K562 (cell line): ENCODE data around the gene P2RX1. TPM values are rescaled to one million over a fixed set of nuclear protein-coding genes. Genes with fewer than 3 reads are reported as not detected.

Experiments
- ATAC-seq: fragments of 200-7000 bp; cut with Tn5 transposase; 3 replicates; pipeline ENCODE4 v1.9.1; 2020; ENCODE audit warnings: moderate library complexity
- BruUV-seq: library from RNA; stranded (reverse); fragments of 400-500 nt; replicated peaks from 2 replicates; lab custom pipeline; 2021; lab: Mats Ljungman, UMichigan
- CTCF ChIA-PET: fragments of 300-600 bp; formaldehyde crosslinking; extraction: SDS; loops from one replicate; lab custom pipeline; 2021; ENCODE audit warnings: low intra/inter-chr PET ratio; lab: Yijun Ruan, JAX
- POLR2A ChIA-PET: fragments of 300-600, 350-650 bp; sonication (Branson Sonifier 250); formaldehyde crosslinking; extraction: SDS; loops from one replicate; lab custom pipeline; 2021; ENCODE audit warnings: antibody characterized with exemption, inconsistent platforms; lab: Yijun Ruan, JAX
- DNase-seq, 4 experiments: peaks; one replicate each; pipeline versions ENCODE4 v3.0.0 to v3.0.0-alpha.2; 2011 to 2018; ENCODE audit warnings: low spot score in 3 of 4, mixed read lengths in 3 of 4; ENCODE audit errors: extremely low read depth in 1 of 4
- FAIRE-seq: peaks from 2 replicates; lab custom pipeline; 2011; peaks lifted over from hg19 to GRCh38; lab: Jason Lieb, UNC
- H2AFZ ChIP-seq: 2 replicates; pipeline ENCODE4 v1.6.0; 2011; ENCODE audit warnings: low read depth, low read length, control low read depth, inconsistent platforms
- H3K27ac ChIP-seq: fragments of 200-600 bp; 3 replicates; pipeline ENCODE4 v1.8.0; 2011; ENCODE audit warnings: low read depth, mild to moderate bottlenecking, control low read depth, inconsistent platforms, low read length, moderate library complexity, mixed read lengths; ENCODE audit errors: extremely low read depth
- H3K27me3 ChIP-seq, 2 experiments: fragments of 300-600 bp in 1 of 2; 2 replicates in 1 of 2; 3 replicates in 1 of 2; pipeline versions ENCODE4 v1.6.0 to v1.8.0; 2011; ENCODE audit warnings: inconsistent platforms in 2 of 2, low read length in 2 of 2, mild to moderate bottlenecking in 1 of 2, mixed read lengths in 1 of 2, moderate library complexity in 1 of 2; ENCODE audit not compliant: control insufficient read depth in 2 of 2, insufficient read depth in 2 of 2
- H3K36me3 ChIP-seq: fragments of 300-600 bp; 3 replicates; pipeline ENCODE4 v1.8.0; 2011; ENCODE audit warnings: mild to moderate bottlenecking, low read length, inconsistent platforms; ENCODE audit not compliant: control insufficient read depth, insufficient read depth
- H3K4me1 ChIP-seq, 2 experiments: fragments of 200-600 bp in 1 of 2; replicated peaks in 1 of 2; 2 replicates in 1 of 2; 3 replicates in 1 of 2; pipeline versions ENCODE4 v1.5.1 to v1.8.0; 2011; ENCODE audit warnings: inconsistent platforms in 2 of 2, low read length in 2 of 2, mild to moderate bottlenecking in 1 of 2, mixed read lengths in 1 of 2, moderate library complexity in 1 of 2; ENCODE audit not compliant: control insufficient read depth in 2 of 2, insufficient read depth in 2 of 2
- H3K4me2 ChIP-seq: 2 replicates; pipeline ENCODE4 v1.6.1; 2011; ENCODE audit warnings: low read length, control low read depth, inconsistent platforms, mixed read lengths; ENCODE audit not compliant: insufficient read depth
- H3K4me3 ChIP-seq: fragments of 200-600 bp; sonication (generic), shearing (Covaris generic); 2 replicates; pipeline ENCODE4 v1.5.1; 2016; ENCODE audit warnings: control low read depth, inconsistent platforms
- H3K79me2 ChIP-seq: fragments of 200-600 bp; 3 replicates; pipeline ENCODE4 v1.8.0; 2011; ENCODE audit warnings: low read length, inconsistent platforms; ENCODE audit not compliant: control insufficient read depth, insufficient read depth
- H3K9ac ChIP-seq, 2 experiments: 2 replicates each; pipeline versions ENCODE4 v1.6.0 to v1.6.1; 2011; ENCODE audit warnings: low read depth in 2 of 2, low read length in 2 of 2, control low read depth in 1 of 2, inconsistent platforms in 1 of 2, mild to moderate bottlenecking in 1 of 2, mixed read lengths in 1 of 2; ENCODE audit not compliant: insufficient read depth in 1 of 2
- H3K9me1 ChIP-seq: one replicate; pipeline ENCODE4 v1.6.0; 2011; ENCODE audit warnings: inconsistent platforms, mild to moderate bottlenecking, low read length, moderate library complexity; ENCODE audit not compliant: control insufficient read depth, insufficient read depth
- H3K9me3 ChIP-seq: replicated peaks from 2 replicates; pipeline ENCODE4 v1.5.1; 2011; ENCODE audit warnings: low read depth, low read length, inconsistent platforms; ENCODE audit not compliant: control insufficient read depth, insufficient read depth
- H4K20me1 ChIP-seq: replicated peaks from 2 replicates; pipeline ENCODE4 v1.6.1; 2011; ENCODE audit warnings: low read length, inconsistent platforms, mixed read lengths; ENCODE audit not compliant: control insufficient read depth, insufficient read depth
- ELF1 ChIP-seq: fragments of 200-800 bp; sonication (Bioruptor generic); IDR thresholded peaks from 2 replicates; pipeline ENCODE4 v1.6.1; 2016; ENCODE audit warnings: missing genetic modification characterization, missing compliant biosample characterization
- KDM5B ChIP-seq: fragments of 200-600 bp; sonication (generic); IDR thresholded peaks from 2 replicates; pipeline ENCODE4 v1.6.1; 2012; ENCODE audit warnings: low read depth, mild to moderate bottlenecking, moderate library complexity, low read length, control low read depth, inconsistent platforms; ENCODE audit not compliant: insufficient replicate concordance
- NONO ChIP-seq, 2 experiments: fragments of 200-400 bp in 1 of 2; fragments of 450-650 bp in 1 of 2; formaldehyde crosslinking in 1 of 2; IDR thresholded peaks; 2 replicates each; pipeline ENCODE4 v1.6.1; 2017; ENCODE audit warnings: low read depth in 2 of 2, mild to moderate bottlenecking in 2 of 2, moderate library complexity in 2 of 2, low read length in 1 of 2
- POLR2G ChIP-seq: fragments of 200-400 bp; formaldehyde crosslinking; IDR thresholded peaks from 2 replicates; pipeline ENCODE4 v1.6.1; 2017; ENCODE audit warnings: low read depth, mild to moderate bottlenecking, antibody characterized with exemption, low read length, moderate library complexity
- RBFOX2 ChIP-seq: fragments of 200-400 bp; formaldehyde crosslinking; IDR thresholded peaks from 2 replicates; pipeline ENCODE4 v1.6.1; 2017; ENCODE audit warnings: low read depth, mild to moderate bottlenecking, low read length, moderate library complexity
- WGBS: fragments of 100-300 bp; shearing (Covaris generic); methylation state at CpG from one replicate; pipeline ENCODE4 v1.1.6; 2016; ENCODE audit warnings: low coverage, mixed read lengths; ENCODE audit not compliant: insufficient coverage; ENCODE audit errors: missing lambda C conversion rate; 5-methylcytosine and 5-hydroxymethylcytosine counted together
- in situ Hi-C: fragments of 300-500 bp; cut with MboI; formaldehyde crosslinking; loops from 4 replicates; pipeline ENCODE4 v1.15.0; 2018; ENCODE audit warnings: inconsistent platforms, mixed read lengths
- intact Hi-C: fragments of 100-400 bp; cut with micrococcal nuclease; formaldehyde crosslinking; loops from 2 replicates; pipeline ENCODE4 v1.14.2; 2022
- polyA plus RNA-seq, 8 experiments: library from polyadenylated mRNA; depleted of rRNA in 4 of 8; stranded (reverse) in 5 of 8; unstranded in 3 of 8; fragments of >200 nt; fragmentation: Nextera tagmentation in 2 of 8; fragmentation: Illumina TruSeq in 1 of 8; extraction: Ambion mirVana in 2 of 8; extraction: Trizol in 1 of 8; gene quantifications; 2 replicates each; pipeline versions ENCODE4 v1.2.1 to v1.2.3, GENCODE V29; 2011 to 2014; ENCODE audit warnings: inconsistent platforms in 1 of 8, missing spikeins in 1 of 8
- total RNA-seq, 7 experiments: library from RNA; depleted of rRNA in 6 of 7; stranded (reverse); fragments of >200 nt in 6 of 7; fragmentation: Illumina TruSeq in 2 of 7; extraction: Trizol in 2 of 7; gene quantifications; 2 replicates each; pipeline versions ENCODE4 v1.2.1 to v1.2.3, GENCODE V29; 2011 to 2021; ENCODE audit warnings: low replicate concordance in 1 of 7

The P2RX1 gene
- total and polyA plus RNA-seq, 9 of the 15 experiments (the other 6 are each of a cell fraction or from before 2014, with no cell fraction given), result 0.27 to 20.3 (median 10.3) TPM

DNA sequence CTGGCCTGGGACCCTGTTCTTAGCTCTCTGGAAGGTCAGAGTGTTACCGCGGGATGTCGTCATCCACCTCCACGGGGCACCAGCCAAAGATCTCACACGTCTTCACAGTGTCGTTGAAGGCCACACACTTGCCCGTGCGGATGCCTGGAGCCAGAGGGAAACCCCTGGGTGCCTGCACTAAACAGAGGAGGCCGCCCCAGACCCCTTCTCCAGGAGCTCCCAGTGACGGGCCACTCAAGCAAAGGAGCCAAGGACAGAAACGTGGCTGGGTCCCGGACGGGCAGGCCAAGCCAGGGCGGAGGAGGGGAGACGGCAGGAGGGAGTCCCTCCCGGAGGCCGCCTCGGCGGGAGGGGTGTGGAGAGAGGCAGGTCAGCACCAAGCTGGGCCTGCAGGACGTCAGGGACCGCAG is 12.4 kb downstream of the P2RX1 start:
- POLR2A ChIA-PET, result interaction anchor here (0.7 kb wide), 1 partner anchor 169 kb away, joined by 3 read pairs; no protein-coding TSS in a partner anchor

GRCh38 chr17:3903051-3903825 is 13.0 kb downstream of the P2RX1 start:
- POLR2A ChIA-PET, result no interaction called here

More for the DNA sequence above, 12.4 kb downstream of the P2RX1 start:
- H3K36me3 ChIP-seq, result no peaks in the 10 kb centered on the region
- BruUV-seq, result no TSS peak
- H3K4me2 ChIP-seq, result no peak overlapping the region
- TF ChIP-seq RBFOX2 (0 out of 2 replicates have a peak, but pooled peaks have one; percentile 19), NONO (IDR thresholded peaks at IDR 0.05; ENCODE audit: low read depth in 2 of 2, low read length in 1 of 2) (no peak)
- H2AFZ ChIP-seq, result no peak overlapping the region
- FAIRE-seq (no peak), ATAC-seq (peak; percentile 26; the same call in 2 of the 3 replicates), DNase-seq (no peak)
- peaks cover 0 to 35% of the 10 kb centered on the region in 2 experiments; a peak in 2 of 5 replicates for H3K4me1 ChIP-seq
- intact Hi-C loops, result loop anchor here (10.0 kb wide), 2 partner anchors 59 to 169 kb away; partner anchors contain the start of gene NCBP3
- no peak overlapping the region for H3K9ac ChIP-seq
- CTCF ChIA-PET, result no interaction called here
- H4K20me1 ChIP-seq, result no peaks in the 10 kb centered on the region
- no peaks in the 10 kb centered on the region for H3K9me1 ChIP-seq
- in situ Hi-C loops, result no loop called here
- no peak overlapping the region for H3K4me3 ChIP-seq
- H3K9me3 ChIP-seq, result no peaks in the 10 kb centered on the region
- H3K27me3 ChIP-seq, result no peaks in the 10 kb centered on the region
- H3K27ac ChIP-seq, result no peak overlapping the region
- 72% methylated on average over 7 of the region's 21 CpGs for WGBS
- no peaks in the 10 kb centered on the region for H3K79me2 ChIP-seq

More at GRCh38 chr17:3903051-3903825, 13.0 kb downstream of the P2RX1 start:
- no peak overlapping the region for H3K4me3 ChIP-seq
- BruUV-seq, result no TSS peak
- FAIRE-seq, result no peak
- TF ChIP-seq ELF1 (no peak), POLR2G (peak; percentile 36), KDM5B (no peak)
- TF ChIP-seq, all 486 proteins: peak for 1
- WGBS, result 62% methylated on average over 15 of the region's 25 CpGs
- no peak for DNase-seq
- Histone ChIP-seq H2AFZ (no peak overlapping the region), H3K79me2 (no peaks in the 10 kb centered on the region), H3K9ac (no peak overlapping the region; a peak in 1 of 4 replicates), H3K9me1 (no peaks in the 10 kb centered on the region), H3K4me1 (peaks cover 0 to 35% of the 10 kb centered on the region in 2 experiments; a peak in 2 of 5 replicates), H3K9me3 (no peaks in the 10 kb centered on the region), H3K36me3 (no peaks in the 10 kb centered on the region), H3K27ac (no peak overlapping the region), H4K20me1 (no peaks in the 10 kb centered on the region), H3K27me3 (no peaks in the 10 kb centered on the region), H3K4me2 (no peak overlapping the region)
- in situ Hi-C loops (no loop called here), intact Hi-C loops (loop anchor here (10.0 kb wide), 2 partner anchors 58 to 168 kb away; partner anchors contain the start of gene NCBP3)
- CTCF ChIA-PET, result no interaction called here
- ATAC-seq, result no peak; the same call in 1 of the 3 replicates
